ENCODE results near the gene KRT8.

Gene KRT8

DNA sequence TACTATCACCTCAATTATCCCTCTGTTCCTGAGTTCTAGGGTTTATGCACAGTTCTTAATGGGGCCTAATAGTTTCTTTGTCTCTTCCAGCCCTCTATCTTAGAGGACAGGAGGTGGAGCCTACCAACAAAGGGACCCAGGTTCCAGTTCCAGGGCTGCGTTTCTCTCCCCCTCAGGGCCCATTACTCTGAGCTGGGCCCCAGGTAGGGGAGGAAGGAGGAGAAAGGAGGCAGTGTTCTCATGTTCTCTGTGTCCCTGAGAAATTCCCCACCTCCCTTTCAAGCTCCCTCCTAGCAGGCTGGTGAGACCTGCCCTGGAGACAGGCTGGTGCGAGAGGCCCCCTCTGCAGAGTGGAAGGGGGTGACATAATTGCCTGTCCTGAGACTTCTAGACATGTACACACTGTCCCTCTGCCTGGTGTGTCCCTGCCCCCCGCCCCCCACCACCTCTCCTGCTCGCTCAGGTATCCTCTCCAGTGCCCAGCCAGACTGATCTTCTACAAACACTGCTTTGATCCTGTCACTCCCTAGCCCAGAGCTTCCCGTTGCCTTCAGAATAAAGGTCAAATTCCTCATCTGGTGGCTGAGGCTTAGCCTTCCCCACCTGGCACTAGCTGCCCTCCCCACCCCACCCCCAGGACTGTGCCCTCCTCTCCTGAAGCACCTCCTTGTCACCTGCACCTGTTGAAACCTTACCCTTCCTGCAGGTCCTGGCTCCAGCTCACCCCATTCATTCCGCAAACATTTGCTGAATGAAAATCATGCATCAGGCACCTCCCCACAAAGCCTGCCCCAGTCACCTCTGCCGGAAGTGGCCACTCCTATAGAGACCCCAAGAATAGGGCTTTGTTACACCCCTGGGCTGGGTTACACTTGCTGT, 21.1 kb upstream of the KRT8 start:
- no peak for DNase-seq (ENCODE audit: low read depth in 2 of 2)

DNA sequence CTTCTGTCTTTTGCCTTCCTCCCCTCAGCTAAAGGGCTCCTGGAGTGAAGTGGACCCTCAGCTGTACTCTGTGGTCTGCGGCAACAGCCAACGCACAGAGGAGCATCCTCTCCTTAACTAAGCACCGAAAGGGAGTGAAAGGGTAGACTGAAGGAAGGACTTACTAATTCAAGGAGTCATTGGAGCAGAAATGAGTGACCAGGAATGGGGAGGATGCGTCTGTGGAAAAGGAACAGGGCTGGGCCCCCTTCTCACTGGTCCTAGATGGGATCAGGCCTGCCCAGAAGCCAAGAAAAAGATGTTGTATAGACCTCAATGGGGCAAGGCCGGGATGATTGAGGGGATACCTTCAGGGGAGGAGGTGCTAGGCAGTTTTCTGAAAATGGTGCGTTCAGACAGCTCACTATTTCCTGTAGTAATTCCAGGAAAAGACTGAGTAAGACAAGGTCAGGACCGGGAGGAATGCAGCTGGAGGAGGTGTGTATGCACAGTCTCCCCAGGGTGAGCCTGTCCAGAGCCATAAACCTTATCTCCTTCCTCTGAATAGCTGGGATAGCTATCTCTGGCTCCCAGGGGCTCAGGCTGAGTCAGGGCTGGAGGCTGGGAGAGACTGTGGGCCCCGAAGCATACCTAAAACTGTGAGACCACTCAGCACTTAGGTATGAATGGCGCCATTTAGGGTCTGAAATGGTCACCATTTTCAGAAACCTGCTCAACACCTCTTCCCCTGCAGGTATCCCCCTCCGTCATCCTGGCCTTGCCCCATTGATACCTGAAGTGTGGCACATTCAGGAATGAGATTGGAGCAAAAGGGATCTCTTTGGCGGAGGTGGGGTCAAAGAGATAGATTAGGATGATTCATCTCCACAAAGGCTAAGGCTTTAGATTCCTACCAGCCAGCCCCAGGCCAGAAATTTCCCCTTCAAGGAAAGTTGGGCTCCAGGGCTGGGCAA, 20.2 kb upstream of the KRT8 start:
- no peak for DNase-seq (ENCODE audit: low read depth in 2 of 2)

DNA sequence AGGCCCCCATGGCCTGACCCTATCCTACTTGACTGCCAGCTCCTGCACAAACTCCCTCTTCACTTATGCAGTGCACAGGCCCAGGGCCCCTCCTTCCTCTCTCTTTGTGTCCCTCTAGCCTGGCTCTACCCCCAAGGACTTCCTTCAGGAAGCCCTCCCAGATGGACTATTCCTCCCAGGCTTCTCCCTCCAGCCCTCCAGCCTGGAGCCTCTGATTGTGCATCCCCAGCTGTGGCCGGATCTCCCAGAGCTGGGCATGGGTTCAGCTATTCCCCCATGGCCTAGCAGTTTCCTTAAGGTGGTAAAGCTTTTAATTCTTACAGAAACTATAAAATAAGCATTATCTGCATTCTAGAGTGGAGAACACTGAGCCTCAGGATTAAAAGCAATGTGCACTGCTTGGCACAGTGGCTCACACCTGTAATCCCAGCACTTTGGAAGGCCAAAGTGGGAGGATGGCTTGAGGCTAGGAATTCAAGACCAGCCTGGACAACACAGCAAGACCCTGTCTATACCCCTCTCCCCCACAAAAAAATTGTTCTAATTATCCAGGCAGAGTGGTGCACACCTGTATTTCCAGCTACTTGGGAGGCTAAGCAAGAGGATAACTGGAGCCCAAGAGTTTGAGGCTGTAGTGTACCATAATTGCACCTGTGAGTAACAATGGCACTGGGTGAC, 16.8 kb upstream of the KRT8 start:
- no peak for DNase-seq (ENCODE audit: low read depth in 2 of 2)

DNA sequence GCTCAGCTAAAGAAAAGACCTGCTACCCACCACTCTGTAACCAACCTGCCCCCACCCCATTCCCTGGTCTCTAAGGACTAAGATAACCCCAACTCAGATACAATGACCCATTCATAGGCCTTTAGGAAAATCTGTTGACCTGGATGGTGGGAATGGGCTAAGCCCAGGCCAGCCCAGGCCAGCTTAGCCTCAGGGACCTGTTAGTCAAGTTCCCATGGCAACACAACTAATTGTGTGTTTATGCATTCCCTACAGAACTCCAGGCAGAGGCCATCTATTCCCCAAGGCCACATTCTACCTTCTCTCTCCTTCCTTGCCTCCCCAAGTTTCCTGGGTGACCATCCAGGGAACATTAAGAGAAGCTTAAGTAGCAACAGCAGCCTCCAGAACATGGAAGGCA, 16.1 kb upstream of the KRT8 start:
- no peak for DNase-seq (ENCODE audit: low read depth in 2 of 2)

DNA sequence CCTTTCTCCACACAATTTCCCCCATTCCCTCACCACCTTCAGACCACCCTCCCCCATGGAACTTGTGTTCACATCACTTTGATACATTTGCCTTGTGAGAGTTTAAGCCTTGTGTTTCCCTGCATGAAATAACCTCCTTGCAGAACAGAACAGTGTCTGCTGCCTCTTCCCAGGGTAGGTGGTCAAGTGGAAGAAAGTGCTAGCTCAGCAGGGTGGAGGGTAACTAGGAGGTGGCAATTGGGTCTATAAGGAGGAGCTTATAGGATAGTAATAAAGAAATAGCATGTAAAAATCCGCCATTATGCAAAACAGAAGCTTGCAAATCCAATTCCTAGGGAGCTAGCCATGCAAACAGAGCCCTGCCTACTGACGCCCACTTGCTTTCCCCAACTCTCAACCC, 13.9 kb upstream of the KRT8 start:
- DNase-seq (ENCODE audit: low read depth in 2 of 2) = no peak

DNA sequence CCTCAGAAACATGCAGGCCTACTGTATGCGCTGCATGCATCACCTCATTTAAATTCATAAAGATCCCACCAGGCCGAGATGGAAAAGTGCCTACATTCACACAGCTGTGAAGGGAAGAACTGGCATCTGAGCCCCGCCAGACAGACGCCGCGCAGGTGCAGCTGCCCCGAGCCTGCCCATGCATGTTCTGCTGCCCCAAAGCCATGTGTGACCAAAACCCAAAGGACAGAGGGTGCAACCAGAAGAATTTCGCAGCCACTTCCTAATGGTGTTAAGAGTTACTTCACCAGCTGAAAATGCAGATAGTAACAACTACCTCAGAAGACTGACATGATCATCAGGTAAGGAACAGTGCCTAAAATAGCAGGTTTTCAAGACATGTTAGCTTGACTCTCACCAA, 13.5 kb upstream of the KRT8 start:
- DNase-seq (ENCODE audit: low read depth in 2 of 2) = no peak

DNA sequence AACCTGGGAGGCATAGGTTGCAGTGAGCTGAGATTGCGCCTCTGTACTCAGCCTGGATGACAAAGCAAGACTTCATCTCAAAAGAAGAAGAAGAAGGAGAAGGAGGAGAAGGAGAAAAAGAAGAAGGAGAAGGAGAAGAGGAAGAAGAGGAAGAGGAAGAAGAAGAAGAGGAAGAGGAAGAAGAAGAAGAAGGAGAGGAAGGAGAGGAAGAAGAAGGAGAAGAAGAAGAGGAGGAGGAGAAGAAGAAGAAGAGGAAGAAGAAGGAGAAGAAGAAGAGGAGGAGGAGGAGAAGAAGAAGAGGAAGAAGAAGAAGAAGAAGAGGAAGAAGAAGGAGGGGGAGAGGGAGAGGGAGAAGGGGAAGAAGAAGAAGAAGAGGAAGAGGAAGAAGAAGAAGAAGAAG, 12.9 kb upstream of the KRT8 start:
- DNase-seq (ENCODE audit: low read depth in 2 of 2) = no peak

DNA sequence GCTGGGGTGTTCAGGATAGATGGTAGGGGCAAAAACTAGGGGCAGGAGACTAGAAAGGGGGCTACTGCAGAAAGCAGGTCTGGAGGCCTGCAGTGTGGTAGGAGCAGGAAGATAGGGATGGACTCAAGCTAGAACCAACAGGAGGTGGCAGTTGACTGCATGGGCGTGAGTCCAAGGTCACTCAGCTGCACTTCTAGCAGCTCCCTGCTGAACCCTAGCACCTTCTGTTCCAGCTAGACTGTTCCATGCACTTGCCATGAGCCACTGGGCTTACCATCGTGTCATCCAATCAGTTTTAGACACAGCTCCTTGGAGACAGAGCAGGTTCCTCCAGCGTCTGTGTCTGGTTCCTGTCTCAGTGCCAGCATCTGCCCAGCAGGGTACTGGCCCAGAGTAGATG, 11.3 kb upstream of the KRT8 start:
- no peak for DNase-seq (ENCODE audit: low read depth in 2 of 2)

DNA sequence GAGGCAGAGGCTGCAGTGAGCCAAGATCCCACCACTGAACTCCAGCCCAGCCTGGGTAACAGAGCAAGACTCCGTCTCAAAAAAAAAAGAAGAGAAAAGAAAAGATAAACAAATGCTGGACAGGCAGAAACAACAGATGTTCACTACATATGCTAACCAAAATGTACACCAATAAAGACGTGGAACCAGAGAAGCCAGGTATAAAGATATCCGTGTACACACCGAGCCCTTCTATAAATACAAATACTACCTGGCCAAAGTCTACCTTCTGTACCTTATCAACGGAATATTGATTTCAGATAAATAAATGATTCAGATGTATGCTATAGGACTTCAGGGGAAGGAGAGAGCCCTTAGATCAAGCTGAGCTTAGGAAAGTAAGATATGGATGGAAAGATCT, 10.8 kb upstream of the KRT8 start:
- DNase-seq (ENCODE audit: low read depth in 2 of 2) = no peak

DNA sequence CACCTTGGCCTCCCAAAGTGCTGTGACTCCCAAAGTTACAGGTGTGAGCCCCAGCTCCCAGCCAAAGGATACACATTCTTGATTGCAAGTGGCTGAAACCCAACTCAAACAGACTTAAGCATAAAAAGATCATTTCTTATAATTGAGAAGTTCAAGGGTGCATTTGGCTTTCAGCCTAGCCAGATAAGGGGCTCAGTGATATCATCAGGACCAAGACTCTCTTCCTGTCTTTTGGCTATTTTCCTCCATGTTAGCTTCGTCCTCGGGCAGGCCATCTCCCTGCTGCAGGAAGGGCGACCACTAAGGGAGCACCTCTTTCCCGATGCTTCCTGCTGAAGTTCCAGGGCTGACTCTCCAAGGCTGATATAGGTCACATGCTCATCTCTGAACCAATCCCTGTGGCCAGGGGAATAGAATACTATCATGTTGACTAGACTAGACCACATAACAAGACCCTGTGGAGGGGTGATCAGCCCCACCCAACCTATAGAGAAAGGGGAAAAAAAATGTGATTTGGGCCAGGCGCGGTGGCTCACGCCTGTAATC, 9.8 kb upstream of the KRT8 start:
- DNase-seq (ENCODE audit: low read depth in 2 of 2) = no peak

DNA sequence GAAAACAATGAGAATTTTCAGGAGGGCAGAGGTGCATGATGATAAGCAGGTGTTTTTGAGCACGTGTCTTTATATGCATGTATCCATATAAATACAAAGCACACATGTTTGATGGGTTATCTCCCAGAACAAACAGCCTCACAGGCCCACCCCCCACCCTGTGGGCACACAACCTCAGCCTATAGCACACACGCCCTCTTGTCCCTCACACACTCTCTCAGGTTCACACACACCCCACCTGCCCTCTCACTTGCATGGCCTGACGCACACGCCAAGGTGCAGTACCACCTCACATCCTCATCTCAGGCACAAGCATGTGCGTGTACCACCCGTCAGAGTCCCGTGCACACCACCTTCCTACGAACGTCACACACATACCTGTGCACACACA, 8.6 kb upstream of the KRT8 start:
- no peak for DNase-seq (ENCODE audit: low read depth in 2 of 2)

DNA sequence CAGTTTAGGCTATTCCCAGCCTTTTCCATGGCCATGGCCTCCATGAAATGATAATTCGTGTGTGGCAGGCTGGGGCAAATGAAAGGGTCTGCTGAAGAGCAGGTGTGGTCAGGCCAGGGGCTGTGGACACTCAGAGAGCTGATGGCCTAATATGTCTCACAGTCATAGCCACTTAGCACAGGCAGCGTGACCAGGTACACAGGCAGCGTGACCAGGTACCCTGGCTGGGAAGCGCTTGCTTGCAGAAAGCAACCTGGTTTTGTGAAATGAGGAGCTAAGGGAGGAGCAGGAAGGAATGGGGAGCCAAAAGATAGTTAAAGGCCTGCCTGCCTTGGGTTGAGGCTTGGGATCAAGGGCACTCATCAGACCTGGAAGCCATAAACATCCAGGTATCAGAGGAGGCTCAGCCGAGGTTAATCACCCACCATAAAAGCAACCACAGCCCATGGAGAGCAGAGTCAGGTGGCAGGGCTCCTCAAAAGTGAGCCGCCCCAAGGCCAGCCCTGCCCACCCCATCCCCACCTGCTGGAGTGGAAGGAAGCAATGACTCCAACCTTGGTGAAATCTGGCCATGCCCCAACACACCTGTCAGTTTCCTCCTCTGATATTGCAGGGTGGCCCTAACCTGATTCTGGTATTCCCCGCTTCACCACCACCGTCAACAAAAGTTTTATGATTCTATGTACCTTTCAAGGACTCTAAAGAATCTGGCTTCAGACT, 8.0 kb upstream of the KRT8 start:
- DNase-seq (ENCODE audit: low read depth in 2 of 2) = no peak

DNA sequence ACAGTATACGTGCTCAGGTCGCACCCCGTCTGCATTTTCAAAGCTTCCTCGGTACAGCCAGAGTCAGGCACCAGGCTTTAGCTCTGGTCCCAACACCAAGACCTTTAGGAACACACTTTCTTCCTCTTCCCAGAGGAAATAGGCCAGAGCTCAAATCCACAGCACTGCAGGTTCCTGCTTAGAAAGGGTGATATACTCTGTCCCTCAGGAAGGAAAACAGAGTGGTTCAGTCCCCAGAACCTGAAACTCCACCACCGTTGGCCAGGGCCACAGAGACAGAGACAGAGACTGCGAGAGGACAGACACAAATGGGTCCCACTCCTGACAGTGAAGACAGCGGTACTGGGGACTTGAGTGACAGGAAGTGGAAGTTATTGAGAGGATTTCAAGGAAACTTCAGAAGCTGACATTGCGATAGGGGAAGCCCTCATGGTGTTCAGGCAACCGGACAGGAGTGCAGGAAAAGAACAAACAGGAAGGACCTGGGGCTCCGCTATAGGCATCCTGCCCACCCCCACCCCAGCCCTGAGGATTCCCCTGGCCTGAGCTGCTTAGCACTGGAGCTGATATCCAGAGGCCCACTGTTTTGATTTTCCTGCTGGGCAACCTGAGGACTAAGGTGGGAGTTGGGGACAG, 5.5 kb upstream of the KRT8 start:
- DNase-seq (ENCODE audit: low read depth in 2 of 2) = no peak

DNA sequence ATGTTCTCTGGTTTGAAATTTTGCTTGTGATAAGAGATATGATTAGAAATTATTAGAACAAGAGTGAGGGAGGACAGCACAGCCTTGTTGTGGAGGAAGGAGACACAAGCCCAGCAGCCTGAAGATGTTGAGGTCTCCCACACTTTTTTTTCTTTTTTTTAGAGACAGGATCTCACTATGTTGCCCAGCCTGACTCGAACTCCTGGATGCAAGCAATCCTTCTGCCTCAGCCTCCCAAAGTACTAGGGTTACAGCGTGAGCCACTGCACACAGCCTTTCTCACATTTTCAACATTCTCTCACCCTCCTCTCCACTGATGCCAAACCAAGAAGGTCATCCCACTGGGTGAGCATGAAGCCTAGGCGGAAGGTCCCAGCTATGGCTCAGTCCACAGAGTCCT, 4.9 kb upstream of the KRT8 start:
- DNase-seq (ENCODE audit: low read depth in 2 of 2) = no peak

DNA sequence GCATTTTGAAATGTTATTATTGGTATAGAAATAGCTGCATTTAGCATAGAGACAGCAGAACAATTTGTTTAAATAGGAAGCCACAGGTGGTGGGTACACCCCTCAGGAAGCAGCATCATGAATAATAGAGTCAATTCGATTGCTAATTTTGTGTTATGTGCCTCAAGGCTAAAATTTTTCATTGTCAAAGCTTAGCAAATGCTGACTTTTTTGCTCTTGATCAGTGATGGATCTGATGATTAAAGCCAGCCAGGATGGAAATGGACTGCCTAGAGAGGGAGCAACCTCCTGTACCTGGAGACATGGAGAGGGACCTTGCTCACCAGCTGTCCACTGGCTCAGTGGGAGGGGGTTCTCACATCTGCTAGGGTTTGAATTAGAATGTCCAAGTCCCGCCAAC, 4.5 kb upstream of the KRT8 start:
- DNase-seq (ENCODE audit: low read depth in 2 of 2) = no peak

DNA sequence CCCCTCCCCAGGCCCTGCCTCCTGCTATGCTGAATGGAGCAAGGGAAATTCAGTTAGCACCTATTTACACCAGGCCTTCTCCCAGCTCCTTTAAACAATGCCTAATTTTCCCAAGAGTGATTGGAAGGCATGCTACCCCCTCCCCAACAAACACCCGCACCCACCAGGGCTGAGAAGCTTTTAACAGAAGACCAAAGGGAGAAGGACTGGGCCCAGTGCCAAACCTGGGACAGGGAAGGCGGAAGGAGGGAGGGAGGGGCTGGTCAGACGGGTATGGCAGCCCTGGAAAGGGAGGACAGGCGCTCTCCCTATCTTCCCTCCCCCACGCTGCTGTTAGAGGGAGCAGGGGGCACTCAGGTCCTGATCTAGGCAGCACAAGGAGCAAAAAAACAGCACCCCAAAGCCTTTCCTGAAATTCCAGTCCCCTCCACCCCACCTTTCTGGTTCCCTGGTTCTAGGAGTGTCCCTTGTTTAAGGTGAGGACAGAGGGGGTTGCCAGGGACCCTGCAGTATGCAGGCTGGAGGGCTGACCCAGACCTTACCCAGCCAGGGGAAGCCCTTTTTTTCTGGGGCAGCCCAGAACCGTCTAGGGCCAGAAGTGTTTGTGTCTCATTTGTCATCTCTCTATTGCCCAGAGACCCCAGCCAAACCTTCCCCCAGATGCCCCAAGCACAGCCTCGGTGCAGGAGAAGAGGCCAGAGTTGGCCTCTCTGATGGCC, 2.4 kb upstream of the KRT8 start:
- DNase-seq (ENCODE audit: low read depth in 2 of 2) = no peak

DNA sequence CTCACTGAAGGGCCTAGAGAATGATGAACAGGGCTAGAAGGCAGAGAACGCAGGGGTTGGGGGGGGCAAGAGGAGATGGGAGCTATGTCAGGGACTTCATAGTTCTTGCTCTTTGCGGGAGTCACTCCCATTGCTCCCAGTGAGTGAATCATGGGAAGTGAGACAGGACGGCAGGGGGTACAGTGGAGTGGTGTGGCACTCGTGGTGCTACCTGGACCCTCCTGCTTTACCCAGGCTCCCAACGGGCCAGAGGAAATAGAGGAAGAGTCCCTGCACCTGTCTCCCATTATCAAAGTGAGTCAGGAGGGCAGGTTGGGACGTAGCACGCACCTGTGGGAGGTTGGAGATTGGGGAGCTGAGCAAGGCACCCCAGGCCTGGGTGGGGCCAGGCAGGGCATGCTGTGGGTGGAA, 1.3 kb upstream of the KRT8 start:
- DNase-seq (ENCODE audit: low read depth in 2 of 2) = no peak

DNA sequence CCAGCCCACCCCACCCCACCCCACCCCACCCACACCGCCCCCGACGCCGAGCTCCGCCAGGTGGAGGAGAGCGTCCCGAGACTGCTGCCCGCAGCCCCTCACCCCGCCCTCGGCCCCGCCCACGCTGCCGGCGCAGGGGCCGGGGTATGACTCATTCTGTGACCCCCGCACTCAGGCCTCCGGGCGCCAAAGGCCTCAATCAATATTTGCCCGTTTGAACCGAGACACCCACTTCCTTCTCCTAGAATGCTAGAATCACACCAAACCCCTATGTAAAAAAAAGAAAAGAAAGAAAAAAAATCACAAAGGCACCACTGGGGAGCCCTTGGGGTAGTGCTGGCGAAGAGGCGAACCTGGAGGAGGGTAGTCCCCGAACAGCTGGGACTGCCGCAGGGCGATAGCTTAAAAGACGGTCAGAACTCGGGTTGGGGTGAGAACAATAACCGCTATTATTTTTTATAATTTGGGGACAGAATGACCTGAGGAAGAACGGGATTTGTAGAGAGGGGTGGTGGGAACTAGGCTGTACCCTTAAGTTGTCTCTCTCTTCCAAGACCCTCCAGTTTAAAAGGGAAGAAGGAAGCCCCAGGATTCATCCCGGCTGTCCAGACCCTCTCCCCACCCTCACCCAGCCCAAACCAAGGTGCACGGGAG, 894 bp downstream of the KRT8 start:
- no peak for DNase-seq (ENCODE audit: low read depth in 2 of 2)

DNA sequence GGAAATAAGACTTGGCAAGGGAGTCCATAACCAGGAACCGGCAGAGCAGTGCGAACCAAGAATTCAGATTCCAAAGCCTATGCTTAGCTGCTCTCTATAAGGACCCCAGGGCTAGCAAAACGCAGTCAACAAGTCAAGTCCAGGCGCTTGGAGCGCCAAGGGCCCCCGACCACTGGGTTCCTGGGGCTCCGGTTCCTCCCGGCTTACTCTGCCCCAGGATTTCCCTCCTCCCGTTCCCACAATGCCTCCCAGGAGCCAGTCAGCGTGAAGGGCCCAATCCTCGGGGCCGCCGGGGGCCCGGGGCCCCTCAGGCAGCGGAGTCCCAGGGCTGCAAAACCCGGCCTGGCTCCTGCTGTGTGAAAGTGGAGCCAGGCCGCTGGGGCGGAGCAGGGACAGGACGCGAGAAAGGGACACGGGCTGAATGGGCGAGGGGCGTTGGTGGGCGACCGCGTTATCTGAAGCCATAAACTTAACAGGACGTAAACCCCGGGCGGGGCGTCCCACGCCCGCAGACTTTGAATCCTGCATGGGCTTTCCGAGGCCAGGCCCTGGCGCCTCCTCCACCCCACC, 1.5 kb downstream of the KRT8 start:
- DNase-seq (ENCODE audit: low read depth in 2 of 2) = peak; percentile 47

Data from stimulated activated CD4-positive, alpha-beta T cell treated with anti-CD3 and anti-CD28 coated beads, Interleukin-15, amount 100 ng/mL, for 48 hours (primary cell).